Ovary (tissue), 3 donors: Measurements from ENCODE around the gene METTL27.

Source experiments
- CTCF ChIP-seq, 3 donors: fragments of 450-650 bp in 2 of 3; fragments of 200-600 bp in 1 of 3; IDR thresholded peaks; one replicate each; pipeline versions ENCODE4 v1.5.1 to v1.8.0; 2016 to 2022; ENCODE audit warnings: antibody characterized with exemption in 3 of 3, mild to moderate bottlenecking in 1 of 3
- EP300 ChIP-seq: sonication (generic); formaldehyde crosslinking; IDR thresholded peaks from one replicate; pipeline ENCODE4 v1.6.1; 2017; ENCODE audit warnings: antibody characterized with exemption
- donor health status: DM: no; HTN: no; CAD: no.

GRCh38 chr7:73834626-73835191 lies 7.6 kb downstream of the METTL27 start:
- TF ChIP-seq CTCF (IDR thresholded peaks at IDR 0.05) (no peak), EP300 (no peak)
